Lung microvascular endothelial cell (primary cell): Measurements from ENCODE around the gene TRUB2. TPM values are rescaled to one million over a fixed set of nuclear protein-coding genes. Genes with fewer than 3 reads are reported as not detected.
A peak's percentile ranks its signal among the peaks of the same experiment; 100 is the strongest.
"Not testable (repeated sequence)": the region's sequence is repeated elsewhere in the genome, so short reads cannot be mapped to it uniquely, and the experiment has no call there.

Source experiments
- DNase-seq, 2 donors: peaks; one replicate each; pipeline versions ENCODE4 v3.0.0 to v3.0.0-alpha.2; 2010; ENCODE audit warnings: low read depth in 2 of 2
- total RNA-seq: library from RNA; depleted of rRNA; stranded (reverse); fragments of >200 nt; gene quantifications from 2 replicates; pipeline ENCODE4 v1.2.1, GENCODE V29; 2014

The TRUB2 gene
- total RNA-seq, 1 donor from 2014 or later = 26.2 TPM

- DNase-seq = peak in 1 of 2 donors; percentile 11
These were observed 18.6 kb upstream of the TRUB2 start for GRCh38 chr9:128340691-128341434.

DNA sequence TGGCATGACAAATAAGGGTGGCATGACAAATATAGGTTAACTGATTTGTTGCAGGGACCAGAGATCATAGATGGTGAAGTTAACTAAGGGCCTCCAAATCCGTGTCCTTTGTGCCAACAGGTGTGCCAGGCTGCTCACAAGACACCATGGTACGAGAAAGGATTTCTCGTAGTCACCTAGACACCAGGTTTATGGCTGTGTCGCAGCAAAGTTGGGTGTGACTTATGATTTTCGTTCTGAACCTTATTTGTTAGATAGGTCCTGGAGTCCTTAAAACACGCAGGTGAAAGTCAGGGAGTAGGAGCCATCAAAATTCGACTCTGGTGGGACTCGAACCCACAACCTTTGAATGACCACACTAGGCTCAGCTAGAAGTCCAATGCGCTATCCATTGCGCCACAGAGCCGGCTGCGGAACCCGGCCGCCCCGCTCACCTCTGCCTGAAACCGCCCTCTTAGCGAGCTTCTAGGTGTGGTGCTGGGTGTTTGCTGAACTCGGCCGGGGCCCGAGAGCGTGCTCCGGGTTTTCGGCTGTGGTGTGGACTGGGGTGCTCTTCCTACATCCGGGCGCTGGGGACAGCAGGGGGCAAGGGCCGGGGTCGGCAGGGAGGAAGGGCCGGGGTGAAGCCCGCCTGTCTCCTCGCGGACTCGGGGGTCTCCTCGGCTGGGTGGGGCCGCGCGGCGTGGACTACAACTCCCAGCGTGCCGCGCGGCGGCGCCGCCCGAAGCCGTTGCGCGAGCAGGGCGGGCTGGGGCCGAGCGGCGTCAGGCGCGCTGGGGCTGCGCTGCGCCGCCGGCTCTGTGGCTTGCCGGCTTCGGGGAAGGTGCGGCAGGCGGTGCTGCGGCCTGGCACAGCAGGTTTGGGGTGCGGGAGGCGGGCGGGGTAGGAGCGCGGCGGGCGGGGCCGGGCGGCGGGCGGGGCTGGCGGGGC, 17.8 kb upstream of the TRUB2 start, which contains the start of gene SLC27A4:
Gene SLC27A4 (plus strand): TSS at position 767 of the 930 bp plus-strand sequence. CDS start 2,606 bp downstream, outside the sequence.
- DNase-seq = peak; percentile 79 to 83

- not testable (repeated sequence) for DNase-seq
These were observed 16.8 kb upstream of the TRUB2 start for GRCh38 chr9:128338852-128339614.

DNA sequence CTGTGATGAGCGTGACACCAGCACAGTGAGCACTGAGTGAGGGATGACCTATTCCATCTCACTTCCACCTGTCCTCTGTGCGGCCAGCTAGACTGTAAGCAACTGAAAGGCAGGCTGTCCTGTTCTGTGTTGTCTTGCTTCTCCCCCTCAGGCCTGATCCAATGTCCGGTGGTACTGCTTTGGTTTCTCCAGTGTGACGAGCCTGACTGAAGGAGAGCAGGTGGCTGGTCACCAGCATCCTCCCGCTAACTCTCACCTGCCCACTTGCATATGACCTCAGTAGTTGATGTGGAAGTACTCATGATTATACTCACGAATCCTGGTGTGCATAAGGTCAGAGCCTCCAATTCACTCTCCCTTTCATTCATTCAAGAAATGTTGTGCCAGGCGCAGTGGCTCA, 15.7 kb upstream of the TRUB2 start:
- DNase-seq = no peak

DNA sequence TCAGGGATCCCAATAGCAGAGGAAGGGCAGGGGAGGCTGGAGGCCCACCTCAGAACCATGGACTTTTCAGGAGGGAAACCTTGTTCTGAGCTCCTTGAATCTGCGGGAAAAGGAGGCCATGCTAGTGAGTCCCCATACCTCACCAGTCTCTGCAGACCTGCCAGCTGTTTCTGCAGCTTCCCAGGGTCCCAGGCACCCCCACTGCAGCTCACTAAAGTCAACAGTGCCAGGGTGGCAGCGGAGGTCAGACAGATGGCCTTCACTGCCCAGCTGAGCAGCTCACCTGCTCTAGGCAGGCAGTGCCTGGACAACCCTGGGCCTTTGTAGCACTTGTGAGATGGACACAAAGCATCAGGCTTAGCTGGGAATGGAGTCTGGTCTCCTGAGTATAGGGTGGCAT, 13.7 kb upstream of the TRUB2 start:
- DNase-seq = no peak

DNA sequence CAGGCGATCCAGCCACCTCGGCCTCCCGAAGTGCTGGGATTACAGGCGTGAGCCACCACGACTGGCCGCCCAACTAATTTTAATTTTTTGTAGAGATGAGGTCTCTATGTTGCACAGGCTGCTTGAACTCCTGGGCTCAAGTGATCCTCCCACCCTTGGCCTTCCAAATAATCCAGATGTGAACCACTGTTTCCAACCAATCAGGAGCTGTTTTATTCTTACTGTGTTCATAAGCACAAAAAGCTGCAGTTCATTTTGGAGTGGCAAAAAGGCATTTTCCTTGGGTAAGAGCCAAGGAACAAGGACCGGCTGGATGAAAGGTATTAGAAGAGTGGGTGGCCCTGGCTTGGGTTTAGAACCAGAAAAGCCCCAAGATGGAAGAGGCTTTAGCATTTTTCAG, 12.9 kb upstream of the TRUB2 start:
- DNase-seq = no peak

DNA sequence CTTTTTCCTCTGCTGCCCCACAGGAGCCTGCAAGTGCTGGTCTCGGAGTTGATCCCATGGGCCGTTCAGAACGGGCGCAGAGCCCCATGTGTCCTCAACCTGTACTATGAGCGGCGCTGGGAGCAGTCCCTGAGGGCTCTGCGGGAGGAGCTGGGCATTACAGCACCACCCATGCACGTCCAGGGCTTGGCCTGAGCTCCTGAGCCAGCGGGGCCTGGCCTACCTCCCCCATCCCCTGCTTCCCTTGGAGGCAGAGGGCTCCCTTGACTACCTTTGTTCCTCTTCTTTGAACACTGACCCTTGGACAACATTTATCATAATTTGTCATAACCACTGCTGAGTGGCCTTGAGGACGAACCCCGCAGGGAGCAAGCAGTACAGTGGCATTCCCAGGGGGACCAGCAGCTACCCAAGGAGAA, 11.2 kb upstream of the TRUB2 start:
- no peak for DNase-seq

GRCh38 chr9:128325629-128326028, 3.4 kb upstream of the TRUB2 start:
- no peak for DNase-seq

DNA sequence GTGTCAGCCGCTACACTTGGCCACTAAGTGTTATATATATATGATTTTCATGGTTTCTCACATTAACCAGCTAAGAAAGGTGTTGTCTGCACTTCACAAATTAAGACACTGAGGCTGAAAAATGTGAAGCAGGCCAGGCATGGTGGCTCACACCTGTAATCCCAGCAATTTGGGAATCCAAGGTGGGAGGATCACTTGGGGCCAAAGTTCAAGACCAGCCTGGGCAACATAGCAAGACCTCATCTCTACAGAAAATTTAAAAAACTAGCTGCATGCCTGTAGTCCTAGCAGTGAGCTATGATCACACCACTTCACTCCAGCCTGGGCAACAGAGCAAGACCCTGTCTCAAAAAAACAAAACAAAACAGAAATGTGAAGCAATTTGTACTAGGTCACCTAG, 2.2 kb upstream of the TRUB2 start:
- DNase-seq = no peak

- no peak for DNase-seq
These were observed 1.5 kb upstream of the TRUB2 start for GRCh38 chr9:128323791-128324190.

- peak in 1 of 2 donors; percentile 58 for DNase-seq
These were observed 1.0 kb upstream of the TRUB2 start for GRCh38 chr9:128323212-128323730.

DNA sequence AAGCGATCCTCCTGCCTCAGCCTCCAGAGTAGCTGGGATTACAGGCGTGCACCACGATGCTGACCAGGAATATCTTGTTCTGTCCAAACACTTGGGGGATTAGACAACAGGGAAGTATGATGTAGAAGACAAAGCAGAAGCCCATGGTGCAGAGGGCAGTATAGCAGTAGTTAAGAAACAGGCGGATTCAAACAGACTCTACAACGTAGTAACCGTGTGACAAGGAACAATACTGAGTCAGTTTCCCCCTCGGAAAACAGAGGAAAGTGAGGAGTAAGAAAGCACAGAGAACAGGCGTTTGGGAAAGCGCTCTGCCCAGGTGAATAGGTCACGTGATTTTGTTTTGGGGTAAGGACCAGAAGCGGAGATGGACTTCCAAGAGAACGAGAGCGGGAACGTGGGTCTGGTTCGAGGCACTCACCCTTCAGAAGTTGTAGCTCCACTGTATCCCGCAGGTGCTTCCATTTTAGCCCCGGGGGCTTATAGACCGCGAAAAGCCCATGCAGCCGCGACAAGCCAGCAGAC, 306 bp downstream of the TRUB2 start:
- no peak for DNase-seq

DNA sequence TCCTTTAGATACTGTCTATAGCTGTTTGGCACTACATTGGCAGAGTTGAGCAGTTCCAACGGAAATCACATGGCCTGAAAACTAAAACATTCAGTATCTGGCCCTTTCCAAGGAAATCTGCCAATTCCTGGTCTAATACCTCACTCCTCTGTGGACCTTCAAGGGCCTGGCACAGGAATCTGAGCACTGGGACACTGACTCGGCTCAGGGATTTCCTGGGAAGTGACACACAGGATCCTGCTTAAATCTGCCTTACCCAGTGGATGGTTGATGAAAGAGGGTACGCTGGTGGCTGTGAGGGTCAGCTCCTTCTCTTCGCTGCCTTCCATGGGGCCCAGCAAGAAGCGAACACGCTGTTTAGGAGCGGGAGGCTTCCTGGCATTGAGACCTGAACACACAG, 904 bp downstream of the TRUB2 start:
- no peak for DNase-seq

- DNase-seq = no peak
These were observed 4.6 kb downstream of the TRUB2 start for GRCh38 chr9:128317629-128318028.

DNA sequence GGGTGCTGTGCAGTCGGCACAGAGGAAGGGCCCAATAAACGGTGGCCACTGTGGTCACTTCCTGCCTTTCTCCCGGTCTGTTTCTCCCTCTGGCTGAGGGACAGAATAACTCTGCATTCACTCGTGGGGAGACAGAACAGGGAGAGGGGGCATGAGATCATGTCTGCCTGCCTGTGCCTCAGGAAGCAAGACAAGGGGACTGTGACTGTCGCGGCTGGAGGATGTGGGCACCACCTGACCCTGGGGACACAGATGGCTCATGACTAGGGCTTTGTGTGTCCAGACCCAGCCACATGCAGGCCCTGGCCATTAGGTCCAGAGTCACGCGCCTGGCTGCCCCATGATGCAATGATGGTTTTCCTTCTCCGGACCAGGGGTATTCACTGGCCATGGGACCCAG, 5.8 kb downstream of the TRUB2 start:
- DNase-seq = peak; percentile 24 to 55

DNA sequence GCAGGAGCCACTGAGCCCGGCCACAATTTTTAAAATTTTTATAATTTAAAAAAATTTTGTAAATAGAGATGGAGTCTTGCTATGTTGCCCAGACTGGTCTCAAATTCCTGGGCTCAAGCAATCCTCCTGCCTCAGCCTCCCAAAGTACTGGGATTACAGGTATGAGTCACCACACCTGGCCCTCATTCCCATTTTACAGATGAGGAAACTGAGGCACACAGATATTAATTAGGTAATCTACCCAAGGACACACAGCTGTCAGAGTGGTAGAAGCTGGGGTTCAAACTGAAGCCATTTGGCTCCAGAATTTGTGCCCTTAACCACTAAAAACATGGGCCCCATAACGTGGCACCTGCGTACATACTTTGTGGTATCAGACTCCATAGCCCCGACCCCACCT, 7.5 kb downstream of the TRUB2 start:
- no peak for DNase-seq

DNA sequence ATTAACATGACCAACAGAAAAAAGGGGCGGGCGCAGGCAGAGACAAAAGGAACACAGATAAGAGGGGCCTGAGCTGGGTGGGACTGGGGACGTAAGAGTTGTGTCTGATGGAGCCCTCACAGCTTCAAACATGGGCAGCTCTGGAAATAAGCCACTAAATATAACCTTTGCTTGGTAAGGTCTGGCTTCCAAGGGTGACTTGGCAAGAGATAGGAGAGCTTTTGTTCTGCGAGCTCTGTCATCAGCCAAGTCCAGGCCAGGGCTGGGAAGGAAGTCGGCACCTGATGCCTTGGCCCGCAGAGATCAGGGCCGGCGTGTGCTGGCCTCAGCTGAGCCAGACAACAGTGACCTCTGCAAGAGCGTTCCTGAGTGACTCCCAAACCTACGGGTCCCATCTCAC, 11.8 kb downstream of the TRUB2 start:
- DNase-seq = peak in 1 of 2 donors; percentile 53

GRCh38 chr9:128309551-128309950, 12.7 kb downstream of the TRUB2 start:
- DNase-seq = no peak

- DNase-seq = no peak
These were observed 17.3 kb downstream of the TRUB2 start for GRCh38 chr9:128304971-128305288.

DNA sequence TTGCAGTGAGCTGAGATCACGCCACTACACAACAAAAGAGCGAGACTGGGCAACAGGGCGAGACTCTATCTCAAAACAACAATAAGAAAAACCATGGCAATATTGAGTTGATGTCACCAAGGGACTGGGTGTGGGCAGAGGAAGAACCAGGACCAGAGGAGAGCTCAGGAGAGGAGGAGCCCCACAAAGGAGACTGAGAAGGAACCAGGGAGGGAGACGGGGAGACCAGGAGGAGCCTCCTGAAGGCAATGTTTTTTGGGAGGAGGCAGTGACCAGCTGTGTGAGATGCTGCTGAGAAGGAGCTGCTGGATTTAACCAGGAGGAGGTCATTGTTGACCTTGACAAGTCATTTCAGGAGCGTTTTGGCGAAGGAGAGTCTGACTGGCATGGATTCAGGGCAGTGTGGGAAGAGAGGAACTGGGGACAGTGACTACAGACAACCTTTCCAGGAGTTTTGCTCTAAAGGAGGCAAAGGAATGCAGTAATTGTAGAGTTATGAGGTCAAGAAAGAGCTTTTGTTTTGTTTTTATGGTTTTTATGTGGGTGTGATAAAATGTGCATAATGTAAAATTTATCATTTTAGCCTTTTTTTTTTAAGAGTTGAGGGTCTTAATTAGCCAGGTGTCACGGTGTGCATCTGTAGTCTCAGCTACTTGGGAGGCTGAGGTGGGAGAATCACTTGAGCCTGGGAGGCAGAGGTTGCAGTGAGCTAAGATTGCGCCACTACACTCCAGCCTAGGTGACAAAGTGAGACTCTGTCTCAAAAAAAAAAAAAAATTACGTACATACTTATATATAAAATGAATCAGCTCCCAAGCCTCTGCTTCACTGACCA, 17.9 kb downstream of the TRUB2 start:
- no peak for DNase-seq
